ENCODE measurements around the gene GALC. TPM values are rescaled to one million over a fixed set of nuclear protein-coding genes. Genes with fewer than 3 reads are reported as not detected.

The GALC gene
- polyA plus RNA-seq, 1 donor from 2014 or later = 42.6 TPM

- no peak overlapping the region for H3K4me3 ChIP-seq (ENCODE audit: low read length)
- no peak overlapping the region for H3K27ac ChIP-seq (ENCODE audit: low read length)
- H3K27me3 ChIP-seq (ENCODE audit: insufficient read depth, low read depth, low read length) = no peaks in the 10 kb centered on the region
- H3K9ac ChIP-seq (ENCODE audit: low read length) = no peak overlapping the region
- peaks cover 3% of the 10 kb centered on the region for H3K36me3 ChIP-seq (ENCODE audit: insufficient read depth, low read length)
- no peaks in the 10 kb centered on the region for H4K20me1 ChIP-seq (ENCODE audit: insufficient read depth)
- TF ChIP-seq CTCF (IDR thresholded peaks at IDR 0.05; ENCODE audit: poor library complexity, severe bottlenecking) = no peak
- TF ChIP-seq REST (IDR thresholded peaks at IDR 0.05; ENCODE audit: borderline replicate concordance) = no peak
- no peak for TF ChIP-seq TAF1 (IDR thresholded peaks at IDR 0.05; ENCODE audit: low read depth)
- no peak for TF ChIP-seq MXI1 (conservative IDR thresholded peaks at IDR 0.05; ENCODE audit: poor library complexity, severe bottlenecking)
- no peak for TF ChIP-seq EZH2 (IDR thresholded peaks at IDR 0.05; ENCODE audit: borderline replicate concordance, insufficient read depth, low read length, poor library complexity, severe bottlenecking)
- no peak for TF ChIP-seq POLR2AphosphoS5 (IDR thresholded peaks at IDR 0.05)
- no peak for TF ChIP-seq SMC3 (conservative IDR thresholded peaks at IDR 0.05; ENCODE audit: poor library complexity)
- TF ChIP-seq EP300 (conservative IDR thresholded peaks at IDR 0.05; ENCODE audit: poor library complexity, severe bottlenecking) = no peak
- H3K9me2 ChIP-seq (ENCODE audit: insufficient read depth, low read length) = no peaks in the 10 kb centered on the region
- H3K4me2 ChIP-seq (ENCODE audit: low read length) = no peak overlapping the region
- no peak overlapping the region for H2AFZ ChIP-seq (ENCODE audit: low read depth, low read length)
- H3F3A ChIP-seq (ENCODE audit: insufficient read depth, low read length, poor library complexity, severe bottlenecking) = no peaks in the 10 kb centered on the region
- no peaks in the 10 kb centered on the region for H3K9me3 ChIP-seq (ENCODE audit: low read length)
- no peaks in the 10 kb centered on the region for H3K79me2 ChIP-seq (replicated peaks; ENCODE audit: insufficient read depth, low read length)
Measured at GRCh38 chr14:87955501-87955900, 37.5 kb downstream of the GALC start.

- Histone ChIP-seq H3K36me3 (ENCODE audit: insufficient read depth, low read length) (peaks cover 3% of the 10 kb centered on the region), H4K20me1 (ENCODE audit: insufficient read depth) (no peaks in the 10 kb centered on the region), H2AFZ (ENCODE audit: low read depth, low read length) (no peak overlapping the region), H3K9me2 (ENCODE audit: insufficient read depth, low read length) (no peaks in the 10 kb centered on the region), H3K27ac (ENCODE audit: low read length) (no peak overlapping the region), H3F3A (ENCODE audit: insufficient read depth, low read length, poor library complexity, severe bottlenecking) (no peaks in the 10 kb centered on the region), H3K9me3 (ENCODE audit: low read length) (no peaks in the 10 kb centered on the region), H3K4me3 (ENCODE audit: low read length) (no peak overlapping the region), H3K4me2 (ENCODE audit: low read length) (no peak overlapping the region), H3K79me2 (replicated peaks; ENCODE audit: insufficient read depth, low read length) (no peaks in the 10 kb centered on the region), H3K27me3 (ENCODE audit: insufficient read depth, low read depth, low read length) (no peaks in the 10 kb centered on the region), H3K9ac (ENCODE audit: low read length) (no peak overlapping the region)
- TF ChIP-seq EP300 (conservative IDR thresholded peaks at IDR 0.05; ENCODE audit: poor library complexity, severe bottlenecking) = no peak
- TF ChIP-seq TAF1 (IDR thresholded peaks at IDR 0.05; ENCODE audit: low read depth) = no peak
- no peak for TF ChIP-seq SMC3 (conservative IDR thresholded peaks at IDR 0.05; ENCODE audit: poor library complexity)
- no peak for TF ChIP-seq REST (IDR thresholded peaks at IDR 0.05; ENCODE audit: borderline replicate concordance)
- no peak for TF ChIP-seq EZH2 (IDR thresholded peaks at IDR 0.05; ENCODE audit: borderline replicate concordance, insufficient read depth, low read length, poor library complexity, severe bottlenecking)
- no peak for TF ChIP-seq MXI1 (conservative IDR thresholded peaks at IDR 0.05; ENCODE audit: poor library complexity, severe bottlenecking)
- no peak for TF ChIP-seq RAD21 (conservative IDR thresholded peaks at IDR 0.05)
- no peak for TF ChIP-seq CTCF (IDR thresholded peaks at IDR 0.05; ENCODE audit: poor library complexity, severe bottlenecking)
- no peak for TF ChIP-seq POLR2AphosphoS5 (IDR thresholded peaks at IDR 0.05)
Measured at GRCh38 chr14:87952307-87953094, 40.5 kb downstream of the GALC start.
